ENCODE results near the gene TMEM176B.

The TMEM176B gene

DNA sequence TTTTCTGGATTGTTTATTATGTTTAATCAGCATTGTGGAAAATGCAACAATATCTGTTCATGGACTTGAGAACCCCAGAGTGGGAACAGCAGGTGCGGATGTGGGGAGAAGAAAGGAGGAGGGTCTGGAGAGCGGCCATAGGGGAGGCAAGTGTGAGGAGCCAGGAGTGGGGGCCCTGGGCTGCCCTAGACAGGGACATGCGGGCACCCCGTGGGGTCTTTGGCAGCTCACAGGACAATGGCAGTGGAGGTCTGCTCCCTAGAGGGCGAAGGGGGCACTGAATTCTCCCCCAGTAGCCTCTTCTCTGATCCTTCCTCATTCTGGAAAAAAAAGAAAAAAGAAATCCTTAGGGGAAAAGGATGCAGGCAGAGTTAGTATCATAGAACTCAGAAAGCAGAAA is 8.9 kb downstream of the TMEM176B start:
- TF ChIP-seq, protein P1, sequence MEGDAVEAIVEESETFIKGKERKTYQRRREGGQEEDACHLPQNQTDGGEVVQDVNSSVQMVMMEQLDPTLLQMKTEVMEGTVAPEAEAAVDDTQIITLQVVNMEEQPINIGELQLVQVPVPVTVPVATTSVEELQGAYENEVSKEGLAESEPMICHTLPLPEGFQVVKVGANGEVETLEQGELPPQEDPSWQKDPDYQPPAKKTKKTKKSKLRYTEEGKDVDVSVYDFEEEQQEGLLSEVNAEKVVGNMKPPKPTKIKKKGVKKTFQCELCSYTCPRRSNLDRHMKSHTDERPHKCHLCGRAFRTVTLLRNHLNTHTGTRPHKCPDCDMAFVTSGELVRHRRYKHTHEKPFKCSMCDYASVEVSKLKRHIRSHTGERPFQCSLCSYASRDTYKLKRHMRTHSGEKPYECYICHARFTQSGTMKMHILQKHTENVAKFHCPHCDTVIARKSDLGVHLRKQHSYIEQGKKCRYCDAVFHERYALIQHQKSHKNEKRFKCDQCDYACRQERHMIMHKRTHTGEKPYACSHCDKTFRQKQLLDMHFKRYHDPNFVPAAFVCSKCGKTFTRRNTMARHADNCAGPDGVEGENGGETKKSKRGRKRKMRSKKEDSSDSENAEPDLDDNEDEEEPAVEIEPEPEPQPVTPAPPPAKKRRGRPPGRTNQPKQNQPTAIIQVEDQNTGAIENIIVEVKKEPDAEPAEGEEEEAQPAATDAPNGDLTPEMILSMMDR (IDR thresholded peaks at IDR 0.05; ENCODE audit: extremely low read depth, insufficient read depth, missing control alignments), result no peak
- no peak for DNase-seq (ENCODE audit: low spot score)
- in situ Hi-C loops (cut with MboI; ENCODE audit: low pct_unique_long_range_greater_than_20kb, low sequenced_read_pairs, unreplicated experiment), result no loop called here

DNA sequence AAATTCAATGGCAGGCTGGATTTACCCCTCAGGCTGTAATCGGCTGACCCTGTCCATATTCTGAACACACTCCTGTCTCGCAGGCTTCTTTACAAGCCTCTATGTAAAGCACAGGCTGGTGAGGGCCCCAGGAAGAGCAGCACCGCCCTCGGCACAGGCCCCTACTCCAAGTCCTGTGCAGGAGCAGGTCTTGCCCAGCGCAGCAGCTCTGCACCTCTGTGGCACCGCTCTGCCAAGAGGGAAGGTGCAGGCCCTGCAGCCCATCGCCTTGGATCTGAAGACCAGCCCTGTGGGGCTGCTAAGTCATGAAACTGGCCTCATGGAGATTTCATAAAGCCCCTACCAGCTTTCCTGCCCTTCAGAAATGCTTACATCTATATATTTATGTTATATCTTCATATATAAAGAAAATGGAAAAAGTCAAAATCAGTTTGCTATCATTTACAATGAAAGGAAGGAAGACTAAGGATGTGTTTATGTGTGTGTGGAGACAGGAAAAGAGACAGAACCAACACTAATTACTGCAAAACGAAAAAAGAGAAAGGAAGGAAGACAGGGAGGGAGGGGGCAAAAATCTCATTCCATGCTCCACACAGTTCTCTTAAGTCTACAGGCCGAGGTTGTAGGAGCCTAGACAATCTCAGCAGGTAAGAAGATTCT is 9.6 kb downstream of the TMEM176B start:
- TF ChIP-seq, protein P1 (IDR thresholded peaks at IDR 0.05; ENCODE audit: extremely low read depth, insufficient read depth, missing control alignments), result no peak
- DNase-seq (ENCODE audit: low spot score), result no peak
- in situ Hi-C loops (cut with MboI; ENCODE audit: low pct_unique_long_range_greater_than_20kb, low sequenced_read_pairs, unreplicated experiment), result no loop called here

DNA sequence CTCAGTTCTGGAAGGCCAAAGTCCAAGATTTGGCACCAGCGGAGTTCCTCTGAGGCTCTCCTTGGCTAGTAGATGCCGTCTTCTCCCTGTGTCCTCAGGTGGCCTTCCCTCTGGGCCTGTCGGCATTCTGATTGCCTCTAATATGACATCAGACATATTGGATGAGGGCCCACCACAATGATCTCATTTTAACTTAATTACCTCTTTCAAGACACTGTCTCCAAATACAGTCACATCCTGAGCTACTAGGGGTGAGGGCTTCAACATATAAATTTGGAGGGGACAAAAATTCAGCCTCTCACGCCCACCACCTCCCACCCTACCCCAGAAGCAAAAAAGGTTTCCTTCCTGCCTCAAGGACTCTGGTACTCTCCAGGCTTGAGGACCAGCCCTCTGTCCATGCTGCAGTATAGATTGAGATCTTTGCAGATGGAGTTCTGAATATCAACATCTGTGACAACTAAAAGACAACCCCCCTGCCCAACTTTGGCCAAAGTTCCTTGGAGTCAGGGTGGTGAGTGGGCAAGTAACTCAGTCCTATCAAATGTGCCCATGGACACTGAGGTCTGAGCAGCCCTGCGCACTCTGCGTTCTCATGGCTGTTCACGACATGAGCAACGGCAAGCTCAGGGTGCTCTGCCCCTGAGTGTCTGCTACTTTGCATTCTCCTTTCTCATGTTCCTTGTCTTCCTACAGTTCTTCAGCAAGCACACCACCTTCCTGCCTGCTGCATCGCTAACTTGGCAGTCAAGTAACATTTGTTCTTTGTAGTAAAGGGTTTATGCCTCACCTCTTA is 11.5 kb downstream of the TMEM176B start:
- DNase-seq (ENCODE audit: low spot score), result no peak
- TF ChIP-seq, protein P1 (IDR thresholded peaks at IDR 0.05; ENCODE audit: extremely low read depth, insufficient read depth, missing control alignments), result no peak
- in situ Hi-C loops (cut with MboI; ENCODE audit: low pct_unique_long_range_greater_than_20kb, low sequenced_read_pairs, unreplicated experiment), result no loop called here

DNA sequence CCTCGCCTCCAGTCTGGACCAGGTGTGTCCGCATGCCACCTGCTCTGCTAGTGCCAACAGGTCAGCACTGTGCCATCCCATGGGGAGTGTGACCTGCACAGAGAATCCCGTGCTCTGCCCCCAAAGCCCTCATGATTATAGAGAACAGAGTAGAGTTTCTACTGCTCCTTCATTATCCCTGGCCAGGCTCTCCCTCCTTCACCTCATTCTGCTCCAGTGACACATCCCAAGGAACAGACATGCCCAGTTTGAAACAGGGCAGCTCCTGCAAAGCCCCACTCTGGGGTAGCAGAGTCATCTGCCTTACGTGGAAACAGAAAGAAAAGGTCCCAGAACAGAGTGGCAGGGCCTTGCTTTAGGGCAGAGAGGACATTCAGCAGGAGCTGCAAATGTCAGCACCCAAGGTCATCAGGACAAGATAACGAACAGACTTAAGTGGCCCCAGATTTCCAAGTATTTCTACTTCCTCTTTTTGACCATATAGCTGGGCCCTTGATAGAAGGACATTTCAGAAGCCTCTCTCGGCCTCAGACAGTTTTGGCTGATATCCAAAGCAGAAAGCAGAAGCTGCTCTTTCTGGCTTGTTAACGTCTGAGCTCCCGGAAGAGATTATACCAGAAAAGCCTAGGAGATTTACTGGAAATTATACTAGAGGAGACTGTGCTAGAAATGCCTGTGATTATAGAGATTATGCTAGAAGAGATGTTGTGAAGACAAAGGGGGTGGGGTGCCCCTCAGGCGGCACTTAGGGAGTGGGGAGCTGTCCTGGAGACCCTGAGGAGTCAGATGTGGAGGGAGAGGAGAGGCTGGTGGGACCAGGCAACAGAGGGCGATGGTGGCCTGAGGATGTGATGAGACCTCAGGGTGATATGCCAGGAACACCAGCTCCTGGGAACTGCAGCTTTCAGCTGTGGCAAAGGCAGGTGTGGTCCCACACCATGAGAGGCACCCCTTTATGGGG is 12.6 kb downstream of the TMEM176B start:
- DNase-seq (ENCODE audit: low spot score), result no peak
- in situ Hi-C loops (cut with MboI; ENCODE audit: low pct_unique_long_range_greater_than_20kb, low sequenced_read_pairs, unreplicated experiment), result no loop called here
- TF ChIP-seq, protein P1 (IDR thresholded peaks at IDR 0.05; ENCODE audit: extremely low read depth, insufficient read depth, missing control alignments), result no peak

DNA sequence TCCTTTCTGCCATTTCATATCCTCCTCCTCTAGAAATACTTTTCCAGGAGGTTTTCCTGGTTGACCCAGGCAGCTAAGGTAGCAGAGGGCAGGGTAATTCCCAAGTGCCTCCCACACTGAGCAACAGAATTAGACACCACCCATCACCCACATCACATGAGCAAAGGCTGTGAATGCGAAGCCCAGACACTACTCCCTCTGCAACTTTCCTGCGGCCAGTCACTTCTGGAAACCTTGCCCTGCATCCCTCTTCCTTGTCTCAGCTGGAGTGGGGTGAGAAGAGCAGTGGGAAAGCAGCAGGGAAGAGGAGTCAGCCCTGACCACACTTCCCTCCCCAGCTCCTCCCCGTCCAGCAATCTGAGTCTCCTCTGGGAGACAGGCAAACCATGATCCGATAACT is 15.2 kb downstream of the TMEM176B start:
- in situ Hi-C loops (cut with MboI; ENCODE audit: low pct_unique_long_range_greater_than_20kb, low sequenced_read_pairs, unreplicated experiment), result no loop called here
- TF ChIP-seq, protein P1 (IDR thresholded peaks at IDR 0.05; ENCODE audit: extremely low read depth, insufficient read depth, missing control alignments), result no peak
- DNase-seq (ENCODE audit: low spot score), result no peak

DNA sequence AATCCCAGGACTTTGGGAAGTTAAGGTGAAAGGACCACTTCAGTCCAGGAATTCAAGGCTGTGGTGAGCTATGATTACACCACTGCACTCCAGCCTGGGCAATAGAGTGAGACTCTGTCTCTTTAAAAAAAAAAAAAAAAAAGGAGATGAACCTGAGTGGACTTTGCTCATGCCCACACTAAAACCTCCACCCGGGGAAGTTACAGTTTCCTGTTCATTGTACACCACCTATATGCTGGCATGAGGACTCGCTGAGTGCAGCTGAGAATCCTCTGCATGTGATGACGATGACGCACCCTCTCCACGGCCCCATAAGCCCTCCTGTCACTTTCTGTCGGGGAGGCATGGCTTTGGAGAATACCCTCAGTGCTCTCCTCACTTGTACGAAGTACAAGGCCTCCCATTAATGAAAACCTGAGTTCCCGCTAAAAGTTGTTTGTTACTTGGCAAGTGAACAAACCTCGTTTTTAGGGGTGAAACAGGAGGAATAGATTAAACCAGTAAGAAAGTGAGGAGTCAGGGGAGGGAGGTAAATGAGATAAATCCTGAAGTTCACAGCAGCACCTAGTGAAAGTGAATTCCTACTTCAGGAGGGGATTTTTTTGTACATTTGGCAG is 15.9 kb downstream of the TMEM176B start:
- DNase-seq (ENCODE audit: low spot score), result no peak
- in situ Hi-C loops (cut with MboI; ENCODE audit: low pct_unique_long_range_greater_than_20kb, low sequenced_read_pairs, unreplicated experiment), result no loop called here
- TF ChIP-seq, protein P1 (IDR thresholded peaks at IDR 0.05; ENCODE audit: extremely low read depth, insufficient read depth, missing control alignments), result no peak
